Measurements from ENCODE around the gene MS4A18. TPM values are rescaled to one million over a fixed set of nuclear protein-coding genes. Genes with fewer than 3 reads are reported as not detected.

The MS4A18 gene
- total and polyA plus RNA-seq, 4 donors, result not detected

GRCh38 chr11:60747359-60747873 is 22.9 kb downstream of the MS4A18 start:
- Histone ChIP-seq H3K4me1 (ENCODE audit: control insufficient read depth in 4 of 4, insufficient read depth in 4 of 4, low read length in 3 of 4) (no peaks in the 10 kb centered on the region), H3K36me3 (ENCODE audit: control insufficient read depth in 4 of 4, insufficient read depth in 3 of 4, low read depth in 1 of 4, low read length in 3 of 4) (no peaks in the 10 kb centered on the region), H3K4me3 (ENCODE audit: low read depth in 1 of 3, low read length in 3 of 3) (no peak overlapping the region), H3K27me3 (ENCODE audit: control insufficient read depth in 4 of 4, insufficient read depth in 4 of 4, low read length in 3 of 4) (no peaks in the 10 kb centered on the region), H3K27ac (ENCODE audit: low read depth in 1 of 2, low read length in 2 of 2) (no peak overlapping the region), H3K9ac (ENCODE audit: low read depth in 1 of 2, low read length in 2 of 2) (no peak overlapping the region), H3K9me3 (ENCODE audit: control insufficient read depth in 4 of 4, low read length in 3 of 4) (no peaks in the 10 kb centered on the region)
- WGBS, result 93% methylated on average over 14 of the region's 14 CpGs
- DNase-seq (ENCODE audit: low spot score), result no peak
- TF ChIP-seq RXRA (IDR thresholded peaks at IDR 0.05) (no peak), NR2F2 (IDR thresholded peaks at IDR 0.05) (no peak), FOXA2 (IDR thresholded peaks at IDR 0.05) (no peak), GABPA (IDR thresholded peaks at IDR 0.05 in 1 of 2, conservative IDR thresholded peaks at IDR 0.05 in 1 of 2) (no peak), JUND (IDR thresholded peaks at IDR 0.05) (no peak), ZBTB33 (IDR thresholded peaks at IDR 0.05) (no peak), TAF1 (conservative IDR thresholded peaks at IDR 0.05) (no peak)

DNA sequence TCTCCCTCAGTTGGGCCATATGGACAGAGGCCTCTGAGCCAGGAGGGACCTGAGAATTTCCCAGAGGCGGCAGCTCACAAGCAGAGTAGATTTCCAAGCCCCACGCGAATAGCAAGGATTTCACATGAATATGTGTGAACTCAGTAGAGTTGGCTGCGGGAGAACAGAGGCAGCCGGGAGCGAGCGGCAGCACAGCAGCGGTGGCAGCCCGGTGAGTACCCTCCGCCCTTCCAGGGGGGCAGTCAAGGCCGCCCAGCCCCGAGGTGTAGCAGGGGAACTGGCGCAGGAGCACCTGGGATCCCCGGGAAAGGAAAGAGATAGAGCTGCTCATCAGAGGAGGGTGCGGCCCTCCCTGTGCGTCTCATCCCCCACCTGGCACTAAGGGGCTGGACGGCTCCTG is 23.7 kb downstream of the MS4A18 start:
- H3K4me1 ChIP-seq (ENCODE audit: control insufficient read depth in 4 of 4, insufficient read depth in 4 of 4, low read length in 3 of 4), result no peaks in the 10 kb centered on the region
- no peak for DNase-seq (ENCODE audit: low spot score)
- no peak overlapping the region for H3K27ac ChIP-seq (ENCODE audit: low read depth in 1 of 2, low read length in 2 of 2)
- no peak overlapping the region for H3K4me3 ChIP-seq (ENCODE audit: low read depth in 1 of 3, low read length in 3 of 3)
- H3K9me3 ChIP-seq (ENCODE audit: control insufficient read depth in 4 of 4, low read length in 3 of 4), result no peaks in the 10 kb centered on the region
- 87% methylated on average over 17 of the region's 17 CpGs for WGBS
- H3K9ac ChIP-seq (ENCODE audit: low read depth in 1 of 2, low read length in 2 of 2), result no peak overlapping the region
- TF ChIP-seq, protein P1, sequence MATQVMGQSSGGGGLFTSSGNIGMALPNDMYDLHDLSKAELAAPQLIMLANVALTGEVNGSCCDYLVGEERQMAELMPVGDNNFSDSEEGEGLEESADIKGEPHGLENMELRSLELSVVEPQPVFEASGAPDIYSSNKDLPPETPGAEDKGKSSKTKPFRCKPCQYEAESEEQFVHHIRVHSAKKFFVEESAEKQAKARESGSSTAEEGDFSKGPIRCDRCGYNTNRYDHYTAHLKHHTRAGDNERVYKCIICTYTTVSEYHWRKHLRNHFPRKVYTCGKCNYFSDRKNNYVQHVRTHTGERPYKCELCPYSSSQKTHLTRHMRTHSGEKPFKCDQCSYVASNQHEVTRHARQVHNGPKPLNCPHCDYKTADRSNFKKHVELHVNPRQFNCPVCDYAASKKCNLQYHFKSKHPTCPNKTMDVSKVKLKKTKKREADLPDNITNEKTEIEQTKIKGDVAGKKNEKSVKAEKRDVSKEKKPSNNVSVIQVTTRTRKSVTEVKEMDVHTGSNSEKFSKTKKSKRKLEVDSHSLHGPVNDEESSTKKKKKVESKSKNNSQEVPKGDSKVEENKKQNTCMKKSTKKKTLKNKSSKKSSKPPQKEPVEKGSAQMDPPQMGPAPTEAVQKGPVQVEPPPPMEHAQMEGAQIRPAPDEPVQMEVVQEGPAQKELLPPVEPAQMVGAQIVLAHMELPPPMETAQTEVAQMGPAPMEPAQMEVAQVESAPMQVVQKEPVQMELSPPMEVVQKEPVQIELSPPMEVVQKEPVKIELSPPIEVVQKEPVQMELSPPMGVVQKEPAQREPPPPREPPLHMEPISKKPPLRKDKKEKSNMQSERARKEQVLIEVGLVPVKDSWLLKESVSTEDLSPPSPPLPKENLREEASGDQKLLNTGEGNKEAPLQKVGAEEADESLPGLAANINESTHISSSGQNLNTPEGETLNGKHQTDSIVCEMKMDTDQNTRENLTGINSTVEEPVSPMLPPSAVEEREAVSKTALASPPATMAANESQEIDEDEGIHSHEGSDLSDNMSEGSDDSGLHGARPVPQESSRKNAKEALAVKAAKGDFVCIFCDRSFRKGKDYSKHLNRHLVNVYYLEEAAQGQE (IDR thresholded peaks at IDR 0.05), result no peak
- TF ChIP-seq EGR1 (IDR thresholded peaks at IDR 0.05; ENCODE audit: low read depth in 2 of 2) (no peak), JUND (IDR thresholded peaks at IDR 0.05) (no peak), HNF4G (IDR thresholded peaks at IDR 0.05) (no peak), RXRA (IDR thresholded peaks at IDR 0.05) (no peak), FOXA1 (IDR thresholded peaks at IDR 0.05) (no peak), RAD21 (IDR thresholded peaks at IDR 0.05) (no peak), SP1 (IDR thresholded peaks at IDR 0.05) (no peak), NR2F2 (IDR thresholded peaks at IDR 0.05) (no peak), GABPA (IDR thresholded peaks at IDR 0.05 in 1 of 2, conservative IDR thresholded peaks at IDR 0.05 in 1 of 2) (no peak), TAF1 (conservative IDR thresholded peaks at IDR 0.05) (no peak), FOXA2 (IDR thresholded peaks at IDR 0.05) (no peak)
- TF ChIP-seq, protein P2, sequence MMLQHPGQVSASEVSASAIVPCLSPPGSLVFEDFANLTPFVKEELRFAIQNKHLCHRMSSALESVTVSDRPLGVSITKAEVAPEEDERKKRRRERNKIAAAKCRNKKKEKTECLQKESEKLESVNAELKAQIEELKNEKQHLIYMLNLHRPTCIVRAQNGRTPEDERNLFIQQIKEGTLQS (IDR thresholded peaks at IDR 0.05), result no peak
- TF ChIP-seq, protein P3, sequence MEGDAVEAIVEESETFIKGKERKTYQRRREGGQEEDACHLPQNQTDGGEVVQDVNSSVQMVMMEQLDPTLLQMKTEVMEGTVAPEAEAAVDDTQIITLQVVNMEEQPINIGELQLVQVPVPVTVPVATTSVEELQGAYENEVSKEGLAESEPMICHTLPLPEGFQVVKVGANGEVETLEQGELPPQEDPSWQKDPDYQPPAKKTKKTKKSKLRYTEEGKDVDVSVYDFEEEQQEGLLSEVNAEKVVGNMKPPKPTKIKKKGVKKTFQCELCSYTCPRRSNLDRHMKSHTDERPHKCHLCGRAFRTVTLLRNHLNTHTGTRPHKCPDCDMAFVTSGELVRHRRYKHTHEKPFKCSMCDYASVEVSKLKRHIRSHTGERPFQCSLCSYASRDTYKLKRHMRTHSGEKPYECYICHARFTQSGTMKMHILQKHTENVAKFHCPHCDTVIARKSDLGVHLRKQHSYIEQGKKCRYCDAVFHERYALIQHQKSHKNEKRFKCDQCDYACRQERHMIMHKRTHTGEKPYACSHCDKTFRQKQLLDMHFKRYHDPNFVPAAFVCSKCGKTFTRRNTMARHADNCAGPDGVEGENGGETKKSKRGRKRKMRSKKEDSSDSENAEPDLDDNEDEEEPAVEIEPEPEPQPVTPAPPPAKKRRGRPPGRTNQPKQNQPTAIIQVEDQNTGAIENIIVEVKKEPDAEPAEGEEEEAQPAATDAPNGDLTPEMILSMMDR (IDR thresholded peaks at IDR 0.05; ENCODE audit: low read depth, low read length, missing input control), result no peak
- H3K36me3 ChIP-seq (ENCODE audit: control insufficient read depth in 4 of 4, insufficient read depth in 3 of 4, low read depth in 1 of 4, low read length in 3 of 4), result no peaks in the 10 kb centered on the region
- H3K27me3 ChIP-seq (ENCODE audit: control insufficient read depth in 4 of 4, insufficient read depth in 4 of 4, low read length in 3 of 4), result no peaks in the 10 kb centered on the region
